ENCODE data around the gene ARID4B. TPM values are rescaled to one million over a fixed set of nuclear protein-coding genes. Genes with fewer than 3 reads are reported as not detected.

Gene ARID4B
- total and polyA plus RNA-seq, 9 donors: 19.6 to 52.0 (median 40.6) TPM

DNA sequence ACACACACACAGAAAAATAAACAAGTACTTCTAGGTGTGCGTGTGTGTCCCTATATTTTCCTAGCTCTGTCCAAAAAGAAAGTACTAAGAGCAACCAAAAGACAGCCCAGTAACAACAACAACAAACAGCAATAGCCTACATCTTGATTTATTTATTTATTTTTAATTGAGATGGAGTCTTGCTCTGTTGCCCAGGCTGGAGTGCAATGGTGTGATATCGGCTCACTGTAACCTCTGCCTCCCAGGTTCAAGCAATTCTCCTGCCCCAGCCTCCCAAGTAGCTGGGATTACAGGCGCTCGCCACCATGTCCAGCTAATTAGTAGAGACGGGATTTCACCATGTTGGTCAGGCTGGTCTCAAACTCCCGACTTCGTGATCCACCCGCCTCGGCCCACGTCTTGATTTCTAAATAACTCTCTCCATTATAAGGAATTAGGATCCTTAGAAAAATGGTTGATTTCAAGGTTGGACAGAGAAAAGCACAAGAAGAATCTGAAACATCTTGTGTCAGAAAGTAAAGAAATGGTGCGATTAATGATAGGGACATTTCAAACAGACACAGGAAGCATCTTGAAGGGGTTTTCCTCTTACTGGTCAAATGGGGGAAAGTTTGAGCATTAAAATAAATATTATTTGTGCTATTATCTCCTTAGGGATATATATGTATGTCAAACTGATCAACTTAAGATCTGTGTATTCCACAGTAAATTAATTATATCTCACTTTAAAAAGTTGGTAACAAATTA lies 59.4 kb downstream of the ARID4B start:
- TF ChIP-seq CTCF (IDR thresholded peaks at IDR 0.05) (no peak), EP300 (IDR thresholded peaks at IDR 0.05) (no peak), POLR2A (IDR thresholded peaks at IDR 0.05) (no peak)
- Histone ChIP-seq H3K9me3 (no peaks in the 10 kb centered on the region), H3K36me3 (no peaks in the 10 kb centered on the region), H3K27me3 (no peaks in the 10 kb centered on the region), H3K4me1 (ENCODE audit: insufficient read depth) (no peaks in the 10 kb centered on the region), H3K4me3 (no peak overlapping the region), H3K27ac (no peak overlapping the region)
- 95 to 97% (median 96%) methylated on average over 11 of the region's 11 CpGs for WGBS, 3 donors
- intact Hi-C loops (cut with DNase I): loop anchor here in 1 of 4 donors (5.0 kb wide), 1 partner anchor 234 kb away; the partner anchor contains the start of gene B3GALNT2
- no peak for DNase-seq

- no peak overlapping the region for H3K27ac ChIP-seq
- no peaks in the 10 kb centered on the region for H3K9me3 ChIP-seq
- H3K36me3 ChIP-seq: no peaks in the 10 kb centered on the region
- no peaks in the 10 kb centered on the region for H3K27me3 ChIP-seq
- H3K4me1 ChIP-seq (ENCODE audit: insufficient read depth): no peaks in the 10 kb centered on the region
- no peak for DNase-seq
- no peak for TF ChIP-seq CTCF (IDR thresholded peaks at IDR 0.05)
- no peak for TF ChIP-seq EP300 (IDR thresholded peaks at IDR 0.05)
- TF ChIP-seq POLR2A (IDR thresholded peaks at IDR 0.05): no peak
- 94 to 95% (median 94%) methylated on average over 8 of the region's 8 CpGs for WGBS, 3 donors
- intact Hi-C loops (cut with DNase I): loop anchor here in 1 of 4 donors (5.0 kb wide), 1 partner anchor 235 kb away; the partner anchor contains the start of gene B3GALNT2
- H3K4me3 ChIP-seq: no peak overlapping the region
Measured at GRCh38 chr1:235266967-235267366, 61.0 kb downstream of the ARID4B start.

DNA sequence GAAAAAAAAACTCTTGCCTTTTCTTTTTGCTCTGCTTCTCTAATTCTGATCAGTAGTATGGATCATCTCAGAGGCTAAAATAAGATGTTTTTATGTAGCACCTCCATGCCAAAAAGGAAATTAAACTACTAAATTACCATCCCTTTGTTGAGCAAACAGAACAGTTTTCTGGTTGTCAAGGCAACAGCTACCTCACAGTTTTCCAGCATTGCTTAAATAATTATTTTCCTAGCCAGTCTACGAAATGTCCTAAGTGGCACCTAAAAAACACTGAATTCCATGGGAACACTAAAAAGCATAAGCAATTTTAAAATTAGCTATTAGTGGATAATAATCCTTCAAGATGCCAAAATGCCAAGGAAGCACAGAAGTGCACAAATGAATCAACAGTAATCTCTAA lies 61.7 kb downstream of the ARID4B start:
- intact Hi-C loops (cut with DNase I): loop anchor here in 1 of 4 donors (5.0 kb wide), 1 partner anchor 236 kb away; the partner anchor contains the start of gene B3GALNT2
- Histone ChIP-seq H3K36me3 (no peaks in the 10 kb centered on the region), H3K9me3 (no peaks in the 10 kb centered on the region), H3K4me1 (ENCODE audit: insufficient read depth) (no peaks in the 10 kb centered on the region), H3K27ac (no peak overlapping the region), H3K4me3 (no peak overlapping the region), H3K27me3 (no peaks in the 10 kb centered on the region)
- 36 to 56% (median 44%) methylated on average over 1 of the region's 1 CpG for WGBS, 3 donors
- TF ChIP-seq POLR2A (IDR thresholded peaks at IDR 0.05) (no peak), CTCF (IDR thresholded peaks at IDR 0.05) (no peak), EP300 (IDR thresholded peaks at IDR 0.05) (no peak)
- DNase-seq: no peak

GRCh38 chr1:235265900-235266299 lies 62.1 kb downstream of the ARID4B start:
- Histone ChIP-seq H3K27ac (no peak overlapping the region), H3K9me3 (no peaks in the 10 kb centered on the region), H3K4me1 (ENCODE audit: insufficient read depth) (no peaks in the 10 kb centered on the region), H3K4me3 (no peak overlapping the region), H3K36me3 (no peaks in the 10 kb centered on the region), H3K27me3 (no peaks in the 10 kb centered on the region)
- 41 to 53% (median 51%) methylated on average over 3 of the region's 3 CpGs for WGBS, 3 donors
- DNase-seq: no peak
- intact Hi-C loops (cut with DNase I): loop anchor here in 1 of 4 donors (5.0 kb wide), 1 partner anchor 236 kb away; the partner anchor contains the start of gene B3GALNT2
- TF ChIP-seq POLR2A (IDR thresholded peaks at IDR 0.05): no peak
- no peak for TF ChIP-seq EP300 (IDR thresholded peaks at IDR 0.05)
- TF ChIP-seq CTCF (IDR thresholded peaks at IDR 0.05): no peak
